Measurements from ENCODE around the gene FAF2.

GRCh38 chr5:176542596-176543427 lies 94.6 kb downstream of the FAF2 start:
- TF ChIP-seq CTCF (IDR thresholded peaks at IDR 0.05): peak in 2 of 6 experiments; percentile 6 to 36
- TF ChIP-seq POLR2A (IDR thresholded peaks at IDR 0.05): no peak

Measured in adrenal gland (tissue), 5 donors.